ENCODE results near the gene ZBTB38. TPM values are rescaled to one million over a fixed set of nuclear protein-coding genes. Genes with fewer than 3 reads are reported as not detected.
A peak's percentile ranks its signal among the peaks of the same experiment; 100 is the strongest.

ZBTB38 gene
- total and polyA plus RNA-seq, 2 donors (not counting 1 experiment from before 2014, with no cell fraction given), result 96.0 to 191 TPM

DNA sequence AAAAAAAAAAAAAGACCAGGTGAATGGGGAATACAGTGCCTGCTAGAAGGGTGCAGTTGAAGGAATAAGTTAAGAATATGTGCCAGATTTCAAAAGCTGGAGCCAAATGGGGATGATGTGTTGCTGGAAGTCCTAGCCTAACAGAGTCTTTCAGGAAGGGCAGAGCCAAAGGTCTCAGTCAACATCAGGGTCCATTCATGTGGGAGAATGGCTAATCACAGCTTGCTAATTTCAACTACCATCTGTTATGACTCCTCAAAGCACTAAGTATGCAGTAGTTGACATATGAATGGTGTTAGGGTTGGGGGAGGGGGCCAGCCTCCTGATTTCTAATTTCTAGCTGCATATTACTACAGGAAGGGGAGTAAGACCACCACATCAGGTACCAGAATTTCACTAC, 4.4 kb downstream of the ZBTB38 start:
- H3K27ac ChIP-seq (ENCODE audit: insufficient read depth, low read length), result no peak overlapping the region
- no peak overlapping the region for H2AFZ ChIP-seq (ENCODE audit: low read length)
- no peak for DNase-seq (ENCODE audit: low read depth in 2 of 2)
- no peak overlapping the region for H3K4me3 ChIP-seq (replicated peaks in 1 of 4; ENCODE audit: control extremely low read depth in 1 of 4, insufficient read depth in 1 of 4, low read depth in 3 of 4, low read length in 4 of 4)
- H3K9me3 ChIP-seq (ENCODE audit: control insufficient read depth, insufficient read depth, low read depth, low read length), result no peaks in the 10 kb centered on the region
- peaks cover 45% of the 10 kb centered on the region for H3K79me2 ChIP-seq (ENCODE audit: control insufficient read depth, insufficient read depth, low read length)
- no peak overlapping the region for H3K9ac ChIP-seq (ENCODE audit: insufficient read depth, low read length)
- H3K4me1 ChIP-seq (ENCODE audit: control insufficient read depth, extremely low read depth, insufficient read depth, low read length), result peaks cover 21% of the 10 kb centered on the region
- H3K4me2 ChIP-seq (ENCODE audit: extremely low read depth, insufficient read depth, low read length), result no peak overlapping the region
- H3K36me3 ChIP-seq (ENCODE audit: control insufficient read depth, insufficient read depth, low read length), result peaks cover 2% of the 10 kb centered on the region
- no peaks in the 10 kb centered on the region for H4K20me1 ChIP-seq (ENCODE audit: control insufficient read depth, extremely low read depth, insufficient read depth, low read length)
- H3K27me3 ChIP-seq (ENCODE audit: control insufficient read depth, insufficient read depth, low read length), result no peaks in the 10 kb centered on the region
- TF ChIP-seq, protein P1, sequence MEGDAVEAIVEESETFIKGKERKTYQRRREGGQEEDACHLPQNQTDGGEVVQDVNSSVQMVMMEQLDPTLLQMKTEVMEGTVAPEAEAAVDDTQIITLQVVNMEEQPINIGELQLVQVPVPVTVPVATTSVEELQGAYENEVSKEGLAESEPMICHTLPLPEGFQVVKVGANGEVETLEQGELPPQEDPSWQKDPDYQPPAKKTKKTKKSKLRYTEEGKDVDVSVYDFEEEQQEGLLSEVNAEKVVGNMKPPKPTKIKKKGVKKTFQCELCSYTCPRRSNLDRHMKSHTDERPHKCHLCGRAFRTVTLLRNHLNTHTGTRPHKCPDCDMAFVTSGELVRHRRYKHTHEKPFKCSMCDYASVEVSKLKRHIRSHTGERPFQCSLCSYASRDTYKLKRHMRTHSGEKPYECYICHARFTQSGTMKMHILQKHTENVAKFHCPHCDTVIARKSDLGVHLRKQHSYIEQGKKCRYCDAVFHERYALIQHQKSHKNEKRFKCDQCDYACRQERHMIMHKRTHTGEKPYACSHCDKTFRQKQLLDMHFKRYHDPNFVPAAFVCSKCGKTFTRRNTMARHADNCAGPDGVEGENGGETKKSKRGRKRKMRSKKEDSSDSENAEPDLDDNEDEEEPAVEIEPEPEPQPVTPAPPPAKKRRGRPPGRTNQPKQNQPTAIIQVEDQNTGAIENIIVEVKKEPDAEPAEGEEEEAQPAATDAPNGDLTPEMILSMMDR (conservative IDR thresholded peaks at IDR 0.05 in 1 of 2, IDR thresholded peaks at IDR 0.05 in 1 of 2; ENCODE audit: low read depth in 1 of 2, low read length in 2 of 2), result no peak
- no peak for TF ChIP-seq EZH2 (IDR thresholded peaks at IDR 0.05; ENCODE audit: low read length, missing control alignments)

GRCh38 chr3:141373232-141373631, 4.9 kb downstream of the ZBTB38 start:
- Histone ChIP-seq H3K4me1 (ENCODE audit: control insufficient read depth, extremely low read depth, insufficient read depth, low read length) (peaks cover 15% of the 10 kb centered on the region), H3K9me3 (ENCODE audit: control insufficient read depth, insufficient read depth, low read depth, low read length) (no peaks in the 10 kb centered on the region), H3K27me3 (ENCODE audit: control insufficient read depth, insufficient read depth, low read length) (no peaks in the 10 kb centered on the region), H3K36me3 (ENCODE audit: control insufficient read depth, insufficient read depth, low read length) (peaks cover 3% of the 10 kb centered on the region), H3K4me2 (ENCODE audit: extremely low read depth, insufficient read depth, low read length) (no peak overlapping the region), H3K27ac (ENCODE audit: insufficient read depth, low read length) (no peak overlapping the region), H2AFZ (ENCODE audit: low read length) (no peak overlapping the region), H3K4me3 (replicated peaks in 1 of 4; ENCODE audit: control extremely low read depth in 1 of 4, insufficient read depth in 1 of 4, low read depth in 3 of 4, low read length in 4 of 4) (no peak overlapping the region), H4K20me1 (ENCODE audit: control insufficient read depth, extremely low read depth, insufficient read depth, low read length) (no peaks in the 10 kb centered on the region), H3K9ac (ENCODE audit: insufficient read depth, low read length) (no peak overlapping the region), H3K79me2 (ENCODE audit: control insufficient read depth, insufficient read depth, low read length) (peaks cover 51% of the 10 kb centered on the region)
- TF ChIP-seq EZH2 (IDR thresholded peaks at IDR 0.05; ENCODE audit: low read length, missing control alignments), result no peak
- TF ChIP-seq, protein P1 (conservative IDR thresholded peaks at IDR 0.05 in 1 of 2, IDR thresholded peaks at IDR 0.05 in 1 of 2; ENCODE audit: low read depth in 1 of 2, low read length in 2 of 2), result no peak
- no peak for DNase-seq (ENCODE audit: low read depth in 2 of 2)

DNA sequence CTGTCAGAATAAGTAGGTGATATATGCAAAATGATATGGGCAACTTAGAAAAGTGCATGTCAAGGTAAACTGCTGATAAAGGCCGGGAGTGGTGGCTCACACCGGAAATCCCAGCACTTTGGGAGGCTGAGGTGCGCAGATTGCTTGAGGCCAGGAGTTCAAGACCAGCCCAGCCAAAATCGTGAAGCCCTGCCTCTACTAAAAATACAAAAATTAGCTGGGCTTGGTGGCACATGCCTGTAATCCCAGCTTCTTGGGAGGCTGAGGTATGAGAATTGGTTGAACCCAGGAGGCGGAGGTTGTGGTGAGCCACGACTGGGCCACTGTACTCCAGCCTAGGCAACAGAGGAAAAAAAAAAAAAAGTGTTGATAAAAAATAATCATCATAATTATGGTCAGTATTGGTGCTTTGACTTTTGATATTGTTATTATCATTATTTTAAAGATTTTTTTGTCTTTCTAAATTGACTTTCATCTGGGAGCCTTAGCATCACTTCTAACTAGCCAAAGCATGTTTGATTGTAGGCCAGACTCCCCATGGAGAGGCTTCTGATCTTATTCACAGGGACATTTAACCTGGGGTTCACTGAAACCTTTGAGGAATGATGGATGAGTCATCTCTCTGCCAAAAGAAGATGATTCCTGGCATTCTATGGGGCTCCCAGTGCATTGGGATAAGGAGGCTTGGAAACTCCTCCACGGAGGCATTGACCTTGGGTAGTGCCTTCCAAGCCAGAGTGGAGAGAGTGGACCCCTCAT, 5.6 kb downstream of the ZBTB38 start:
- Histone ChIP-seq H3K36me3 (ENCODE audit: control insufficient read depth, insufficient read depth, low read length) (peaks cover 4% of the 10 kb centered on the region), H3K4me2 (ENCODE audit: extremely low read depth, insufficient read depth, low read length) (no peak overlapping the region), H3K27ac (ENCODE audit: insufficient read depth, low read length) (no peak overlapping the region), H3K9ac (ENCODE audit: insufficient read depth, low read length) (no peak overlapping the region), H3K4me3 (replicated peaks in 1 of 4; ENCODE audit: control extremely low read depth in 1 of 4, insufficient read depth in 1 of 4, low read depth in 3 of 4, low read length in 4 of 4) (no peak overlapping the region), H3K79me2 (ENCODE audit: control insufficient read depth, insufficient read depth, low read length) (peaks cover 55% of the 10 kb centered on the region), H4K20me1 (ENCODE audit: control insufficient read depth, extremely low read depth, insufficient read depth, low read length) (no peaks in the 10 kb centered on the region), H3K27me3 (ENCODE audit: control insufficient read depth, insufficient read depth, low read length) (no peaks in the 10 kb centered on the region), H3K4me1 (ENCODE audit: control insufficient read depth, extremely low read depth, insufficient read depth, low read length) (peaks cover 14% of the 10 kb centered on the region), H2AFZ (ENCODE audit: low read length) (no peak overlapping the region), H3K9me3 (ENCODE audit: control insufficient read depth, insufficient read depth, low read depth, low read length) (no peaks in the 10 kb centered on the region)
- DNase-seq (ENCODE audit: low read depth in 2 of 2), result peak in 1 of 2 donors; percentile 35
- TF ChIP-seq EZH2 (IDR thresholded peaks at IDR 0.05; ENCODE audit: low read length, missing control alignments), result no peak
- TF ChIP-seq, protein P1 (conservative IDR thresholded peaks at IDR 0.05 in 1 of 2, IDR thresholded peaks at IDR 0.05 in 1 of 2; ENCODE audit: low read depth in 1 of 2, low read length in 2 of 2), result no peak
